ENCODE data around the gene DOCK11.
A peak's percentile ranks its signal among the peaks of the same experiment; 100 is the strongest.

DNA sequence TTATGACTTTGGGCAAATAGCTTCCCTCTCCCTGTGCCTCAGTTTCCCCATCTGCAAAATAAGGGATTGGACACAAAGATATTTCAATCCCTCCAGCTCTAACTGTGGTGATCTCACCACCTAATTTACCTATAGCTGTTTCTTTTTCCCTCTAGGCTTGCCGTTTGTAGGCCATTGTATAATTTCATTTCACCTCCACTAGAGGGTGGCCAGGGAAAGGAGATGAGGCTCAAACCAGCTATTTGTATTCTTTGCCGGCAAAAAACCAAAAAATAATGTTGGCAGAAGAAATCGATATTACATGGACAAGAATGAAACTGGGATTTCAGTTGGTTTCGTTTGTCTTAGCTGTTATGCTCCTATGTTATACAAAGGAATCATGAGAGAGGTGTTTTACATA, 36.1 kb upstream of the DOCK11 start:
- TF ChIP-seq CTCF (IDR thresholded peaks at IDR 0.05) (peak; percentile 16 to 67 (median 62)), POLR2AphosphoS5 (IDR thresholded peaks at IDR 0.05) (no peak)
